ENCODE measurements around the gene MTMR2. TPM values are rescaled to one million over a fixed set of nuclear protein-coding genes. Genes with fewer than 3 reads are reported as not detected.

MTMR2 gene
- total RNA-seq, 1 donor from 2014 or later: 45.0 TPM

DNA sequence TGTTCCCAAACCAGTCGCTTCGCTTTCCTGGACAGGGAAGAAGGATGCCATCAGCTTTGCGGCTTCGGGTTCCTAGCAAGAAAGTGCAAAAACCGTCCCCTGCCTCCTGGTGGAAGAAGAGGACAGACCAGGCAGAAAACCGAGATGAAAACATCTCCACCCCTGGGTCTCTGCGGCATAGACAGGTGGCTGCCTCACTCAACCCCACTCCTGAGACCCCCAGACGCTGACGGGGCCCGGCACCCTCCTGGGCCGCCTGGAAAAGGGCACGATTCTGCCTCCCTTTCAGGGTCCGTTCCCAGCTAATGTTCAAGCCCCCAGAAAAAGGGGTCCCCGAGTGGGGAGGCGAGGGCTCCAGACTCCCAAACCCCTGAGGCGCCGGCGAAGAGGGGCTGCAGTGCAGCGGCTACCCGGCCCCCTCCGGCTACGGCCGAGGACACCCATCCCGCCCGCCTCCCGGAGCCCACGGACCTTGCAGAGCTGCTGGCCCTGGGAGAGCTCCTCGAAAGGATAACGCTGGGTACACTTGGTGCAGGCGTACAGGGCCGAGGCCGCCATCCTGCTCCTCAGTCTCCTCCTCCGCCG, 134.9 kb downstream of the MTMR2 start:
- Mint-ChIP-seq H3K27me3 (no peaks in the 10 kb centered on the region), H3K27ac (peak overlapping the region; percentile 95), H3K36me3 (ENCODE audit: insufficient read depth) (peaks cover 21% of the 10 kb centered on the region), H3K9me3 (ENCODE audit: low read depth) (no peaks in the 10 kb centered on the region), H3K4me3 (ENCODE audit: low read depth) (peak overlapping the region; percentile 100), H3K4me1 (ENCODE audit: low read depth) (peaks cover 25% of the 10 kb centered on the region)
- TF ChIP-seq, protein P1, sequence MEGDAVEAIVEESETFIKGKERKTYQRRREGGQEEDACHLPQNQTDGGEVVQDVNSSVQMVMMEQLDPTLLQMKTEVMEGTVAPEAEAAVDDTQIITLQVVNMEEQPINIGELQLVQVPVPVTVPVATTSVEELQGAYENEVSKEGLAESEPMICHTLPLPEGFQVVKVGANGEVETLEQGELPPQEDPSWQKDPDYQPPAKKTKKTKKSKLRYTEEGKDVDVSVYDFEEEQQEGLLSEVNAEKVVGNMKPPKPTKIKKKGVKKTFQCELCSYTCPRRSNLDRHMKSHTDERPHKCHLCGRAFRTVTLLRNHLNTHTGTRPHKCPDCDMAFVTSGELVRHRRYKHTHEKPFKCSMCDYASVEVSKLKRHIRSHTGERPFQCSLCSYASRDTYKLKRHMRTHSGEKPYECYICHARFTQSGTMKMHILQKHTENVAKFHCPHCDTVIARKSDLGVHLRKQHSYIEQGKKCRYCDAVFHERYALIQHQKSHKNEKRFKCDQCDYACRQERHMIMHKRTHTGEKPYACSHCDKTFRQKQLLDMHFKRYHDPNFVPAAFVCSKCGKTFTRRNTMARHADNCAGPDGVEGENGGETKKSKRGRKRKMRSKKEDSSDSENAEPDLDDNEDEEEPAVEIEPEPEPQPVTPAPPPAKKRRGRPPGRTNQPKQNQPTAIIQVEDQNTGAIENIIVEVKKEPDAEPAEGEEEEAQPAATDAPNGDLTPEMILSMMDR (IDR thresholded peaks at IDR 0.05; ENCODE audit: unreplicated experiment): peak; percentile 56
- peak; percentile 25 for DNase-seq (ENCODE audit: low spot score, unreplicated experiment)

Other genes with a start within 250 kb of the MTMR2 start
- 41.0 and 49.8 TPM in 2 replicates for gene FAM76B, start 134.3 kb downstream of the MTMR2 start, total RNA-seq
- gene CEP57, start 133.6 kb downstream of the MTMR2 start, total RNA-seq: 70.5 and 73.3 TPM in 2 replicates